AG04450 (cell line): ENCODE measurements around the gene TMEM260. TPM values are rescaled to one million over a fixed set of nuclear protein-coding genes. Genes with fewer than 3 reads are reported as not detected.
"Not testable (repeated sequence)": the region's sequence is repeated elsewhere in the genome, so short reads cannot be mapped to it uniquely, and the experiment has no call there.

Experiments
- CTCF ChIA-PET: fragments of 300-600, 350-600 bp; formaldehyde crosslinking; extraction: SDS; loops from one replicate; lab custom pipeline; 2022; ENCODE audit warnings: antibody characterized with exemption, inconsistent platforms; lab: Charles Lee
- POLR2A ChIA-PET: fragments of 350-600 bp; formaldehyde crosslinking; extraction: SDS; loops from one replicate; lab custom pipeline; 2021; ENCODE audit warnings: antibody characterized with exemption, inconsistent platforms; lab: Yijun Ruan, JAX
- DNase-seq: peaks from one replicate; pipeline ENCODE4 v3.0.0-alpha.2; 2011; ENCODE audit warnings: low read depth, low spot score
- H3K27ac ChIP-seq: one replicate; pipeline ENCODE4 v1.5.1; 2012; ENCODE audit warnings: low read depth, low read length, control low read depth
- H3K27me3 ChIP-seq: one replicate; pipeline ENCODE4 v1.6.0; 2012; ENCODE audit warnings: low read length; ENCODE audit not compliant: control insufficient read depth, insufficient read depth
- H3K4me3 ChIP-seq: 2 replicates; pipeline ENCODE4 v1.5.1; 2011; ENCODE audit warnings: mild to moderate bottlenecking, low read depth, low read length, control low read depth
- H3K9me3 ChIP-seq: 2 replicates; pipeline ENCODE4 v1.5.1; 2012; ENCODE audit warnings: low read length; ENCODE audit not compliant: control insufficient read depth, insufficient read depth
- CTCF ChIP-seq: IDR thresholded peaks from 2 replicates; pipeline ENCODE4 v1.5.1; 2011; ENCODE audit warnings: low read depth, low read length, control low read depth, inconsistent platforms
- polyA plus RNA-seq: library from polyadenylated mRNA; depleted of rRNA; stranded (reverse); fragments of >200 nt; gene quantifications from 2 replicates; pipeline ENCODE4 v1.2.3, GENCODE V29; 2011

Gene TMEM260
- polyA plus RNA-seq, 1 experiment = 18.8 TPM

DNA sequence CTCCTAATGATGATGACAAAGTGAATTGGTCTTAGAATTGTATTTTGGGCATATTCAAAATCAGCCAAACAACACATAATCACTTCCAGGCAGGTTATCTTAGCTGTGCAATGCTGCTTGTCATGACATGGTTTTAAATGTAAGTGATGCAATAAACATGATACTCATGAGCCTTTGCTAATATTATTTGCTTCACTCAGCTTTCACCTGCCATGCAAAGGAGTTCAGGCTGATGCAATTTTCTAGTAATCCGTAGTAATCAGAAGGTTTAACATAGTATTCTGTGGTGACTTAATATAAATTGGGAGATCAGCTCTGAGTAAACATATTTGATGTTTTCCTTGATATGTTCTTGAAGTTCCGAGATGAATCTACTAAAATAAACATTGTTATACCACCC is 29.1 kb downstream of the TMEM260 start:
- no peak overlapping the region for H3K27ac ChIP-seq
- no peak overlapping the region for H3K4me3 ChIP-seq
- ChIA-PET CTCF (no interaction called here), POLR2A (no interaction called here)
- DNase-seq = no peak
- H3K27me3 ChIP-seq = no peaks in the 10 kb centered on the region
- H3K9me3 ChIP-seq = no peaks in the 10 kb centered on the region
- TF ChIP-seq CTCF = no peak

DNA sequence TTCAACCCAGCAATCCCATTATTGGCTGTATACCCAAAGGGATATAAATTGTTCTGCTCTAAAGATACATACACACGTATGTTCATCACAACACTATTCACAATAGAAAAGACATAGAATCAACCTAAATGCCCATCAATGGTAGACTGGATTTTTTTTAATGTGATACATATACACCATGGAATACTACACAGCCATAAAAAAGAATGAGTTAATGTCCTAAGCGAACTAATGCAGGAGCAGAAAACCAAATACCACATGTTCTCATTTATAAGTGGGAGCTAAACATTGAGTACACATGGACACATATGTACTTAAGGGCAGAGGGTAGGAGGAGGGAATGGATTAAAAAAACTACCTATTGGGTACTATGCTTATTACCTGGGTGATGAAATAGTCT is 32.1 kb downstream of the TMEM260 start:
- H3K27me3 ChIP-seq, CTCF ChIA-PET, H3K9me3 ChIP-seq, POLR2A ChIA-PET, DNase-seq, H3K27ac ChIP-seq, H3K4me3 ChIP-seq: not testable (repeated sequence)

GRCh38 chr14:56617084-56617483 is 37.5 kb downstream of the TMEM260 start:
- TF ChIP-seq CTCF = no peak
- no peak overlapping the region for H3K27ac ChIP-seq
- H3K9me3 ChIP-seq = no peaks in the 10 kb centered on the region
- no peaks in the 10 kb centered on the region for H3K27me3 ChIP-seq
- H3K4me3 ChIP-seq = no peak overlapping the region
- CTCF ChIA-PET = interaction anchor here (1.3 kb wide), 1 partner anchor 38 kb away, joined by 3 read pairs; the partner anchor contains the start of gene TMEM260
- POLR2A ChIA-PET = no interaction called here
- DNase-seq = no peak

- CTCF ChIA-PET = no interaction called here
- no peak overlapping the region for H3K27ac ChIP-seq
- no peak for TF ChIP-seq CTCF
- no peak for DNase-seq
- no peak overlapping the region for H3K4me3 ChIP-seq
- no peaks in the 10 kb centered on the region for H3K27me3 ChIP-seq
- POLR2A ChIA-PET = no interaction called here
- 0 out of 2 replicates have a peak, but pooled peaks cover 3% of the 10 kb centered on the region for H3K9me3 ChIP-seq
Measured at GRCh38 chr14:56630707-56631106, 51.1 kb downstream of the TMEM260 start.

DNA sequence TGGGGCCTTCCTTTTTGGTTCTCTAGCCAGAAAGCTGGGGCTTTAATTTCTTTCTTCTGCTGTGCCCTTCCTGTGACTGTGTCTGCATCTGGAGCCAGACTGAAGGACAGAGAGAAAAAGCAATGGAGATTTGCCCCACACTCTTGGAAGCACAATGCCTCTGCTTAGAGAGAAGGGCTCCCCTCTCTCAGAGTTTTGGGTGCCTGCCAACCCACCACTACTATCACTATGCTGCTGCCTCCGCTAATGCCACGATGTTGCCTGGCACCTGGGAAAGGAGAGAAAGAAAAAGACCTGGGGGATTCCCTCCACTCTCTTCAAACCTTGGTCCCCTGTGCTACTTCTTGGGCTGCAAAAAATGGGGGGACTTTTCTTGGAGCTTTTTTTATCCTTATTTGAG is 52.6 kb downstream of the TMEM260 start:
- no peak overlapping the region for H3K4me3 ChIP-seq
- ChIA-PET POLR2A (no interaction called here), CTCF (no interaction called here)
- no peak overlapping the region for H3K27ac ChIP-seq
- no peaks in the 10 kb centered on the region for H3K27me3 ChIP-seq
- TF ChIP-seq CTCF = no peak
- no peak for DNase-seq
- 0 out of 2 replicates have a peak, but pooled peaks cover 3% of the 10 kb centered on the region for H3K9me3 ChIP-seq
